Progenitor cell of endocrine pancreas (in vitro differentiated cells): ENCODE measurements around the gene SCRT2. TPM values are rescaled to one million over a fixed set of nuclear protein-coding genes. Genes with fewer than 3 reads are reported as not detected.

ENCODE experiments used
- DNase-seq: peaks from one replicate; pipeline ENCODE4 v3.0.0; 2021; ENCODE audit warnings: low spot score; ENCODE audit not compliant: unreplicated experiment
- H3K27ac Mint-ChIP-seq: 2 replicates; pipeline ENCODE4 v1.8.0; 2021; ENCODE audit warnings: mild to moderate bottlenecking, moderate library complexity, mixed read lengths
- H3K27me3 Mint-ChIP-seq: 2 replicates; pipeline ENCODE4 v1.8.0; 2021; ENCODE audit warnings: mixed read lengths
- H3K36me3 Mint-ChIP-seq: 2 replicates; pipeline ENCODE4 v1.8.0; 2022; ENCODE audit warnings: mixed read lengths; ENCODE audit not compliant: insufficient read depth
- H3K4me1 Mint-ChIP-seq: 2 replicates; pipeline ENCODE4 v1.8.0; 2021; ENCODE audit warnings: low read depth, mixed read lengths
- H3K4me3 Mint-ChIP-seq: 2 replicates; pipeline ENCODE4 v1.8.0; 2021; ENCODE audit warnings: low read depth, mild to moderate bottlenecking, moderate library complexity, mixed read lengths
- H3K9me3 Mint-ChIP-seq: 2 replicates; pipeline ENCODE4 v1.8.0; 2021; ENCODE audit warnings: low read depth, mixed read lengths
- CTCF ChIP-seq: fragments of 200-600 bp; sonication (generic); IDR thresholded peaks from one replicate; pipeline ENCODE4 v1.5.0; 2021; ENCODE audit warnings: antibody characterized with exemption, mild to moderate bottlenecking; ENCODE audit not compliant: unreplicated experiment
- total RNA-seq: library from RNA; stranded (reverse); gene quantifications from 2 replicates; pipeline ENCODE4 v1.2.1, GENCODE V29; 2021

Gene SCRT2
- total RNA-seq, 1 donor from 2014 or later = not detected

- Mint-ChIP-seq H3K9me3 (peaks cover 10% of the 10 kb centered on the region), H3K4me1 (peaks cover 8% of the 10 kb centered on the region), H3K27ac (no peak overlapping the region), H3K4me3 (no peak overlapping the region), H3K36me3 (peaks cover 1% of the 10 kb centered on the region), H3K27me3 (peaks cover 27% of the 10 kb centered on the region)
- TF ChIP-seq CTCF = no peak
- no peak for DNase-seq
These were observed 36.0 kb upstream of the SCRT2 start for GRCh38 chr20:711576-711975.

GRCh38 chr20:710780-711450 is 35.3 kb upstream of the SCRT2 start:
- TF ChIP-seq CTCF = no peak
- peaks cover 8% of the 10 kb centered on the region for H3K4me1 Mint-ChIP-seq
- peak overlapping the region; percentile 44 for H3K4me3 Mint-ChIP-seq
- no peak for DNase-seq
- H3K9me3 Mint-ChIP-seq = peaks cover 10% of the 10 kb centered on the region
- peaks cover 27% of the 10 kb centered on the region for H3K27me3 Mint-ChIP-seq
- peaks cover 1% of the 10 kb centered on the region for H3K36me3 Mint-ChIP-seq
- H3K27ac Mint-ChIP-seq = no peak overlapping the region

- no peak for TF ChIP-seq CTCF
- H3K27ac Mint-ChIP-seq = no peak overlapping the region
- peaks cover 1% of the 10 kb centered on the region for H3K36me3 Mint-ChIP-seq
- H3K9me3 Mint-ChIP-seq = peaks cover 10% of the 10 kb centered on the region
- H3K27me3 Mint-ChIP-seq = peaks cover 34% of the 10 kb centered on the region
- no peak overlapping the region for H3K4me3 Mint-ChIP-seq
- peaks cover 8% of the 10 kb centered on the region for H3K4me1 Mint-ChIP-seq
- no peak for DNase-seq
These were observed 34.6 kb upstream of the SCRT2 start for GRCh38 chr20:709991-710779.

GRCh38 chr20:709423-709822 is 33.8 kb upstream of the SCRT2 start:
- Mint-ChIP-seq H3K9me3 (peaks cover 10% of the 10 kb centered on the region), H3K36me3 (peaks cover 1% of the 10 kb centered on the region), H3K4me3 (peak overlapping the region; percentile 79), H3K27ac (peak overlapping the region; percentile 81), H3K27me3 (peaks cover 36% of the 10 kb centered on the region), H3K4me1 (peaks cover 8% of the 10 kb centered on the region)
- no peak for TF ChIP-seq CTCF
- no peak for DNase-seq

GRCh38 chr20:708956-709355 is 33.4 kb upstream of the SCRT2 start:
- H3K36me3 Mint-ChIP-seq = peaks cover 1% of the 10 kb centered on the region
- H3K27ac Mint-ChIP-seq = peak overlapping the region; percentile 81
- peaks cover 40% of the 10 kb centered on the region for H3K27me3 Mint-ChIP-seq
- peak overlapping the region; percentile 79 for H3K4me3 Mint-ChIP-seq
- peaks cover 10% of the 10 kb centered on the region for H3K9me3 Mint-ChIP-seq
- peaks cover 8% of the 10 kb centered on the region for H3K4me1 Mint-ChIP-seq
- no peak for DNase-seq
- TF ChIP-seq CTCF = no peak
